GM19467 (cell line): ENCODE measurements around the gene TAF8.

Experiments
- ATAC-seq: cut with Tn5 transposase; IDR thresholded peaks from one replicate; pipeline ENCODE4 v1.9.1; 2021; ENCODE audit warnings: mild to moderate bottlenecking, moderate library complexity; ENCODE audit not compliant: unreplicated experiment

The TAF8 gene

DNA sequence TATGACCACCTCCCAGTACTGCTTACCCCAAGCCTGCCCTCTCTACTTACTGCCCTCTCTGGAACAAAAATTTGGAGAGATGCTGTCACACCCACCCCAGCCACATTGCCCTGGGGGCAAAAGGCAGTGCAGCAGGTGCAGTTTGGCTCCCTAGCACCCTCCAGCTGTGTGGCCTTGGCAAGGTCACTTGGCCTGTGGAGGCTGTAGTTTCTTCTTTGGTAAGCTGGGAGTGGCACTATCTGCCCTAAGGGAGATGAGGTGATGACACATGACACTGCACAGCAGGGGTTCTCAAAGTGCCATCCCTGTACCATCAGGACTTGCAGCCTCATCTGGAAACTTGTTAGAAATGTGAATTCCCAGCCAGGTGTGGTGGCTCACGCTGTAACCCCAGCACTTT, 44.8 kb downstream of the TAF8 start:
- ATAC-seq = no peak

DNA sequence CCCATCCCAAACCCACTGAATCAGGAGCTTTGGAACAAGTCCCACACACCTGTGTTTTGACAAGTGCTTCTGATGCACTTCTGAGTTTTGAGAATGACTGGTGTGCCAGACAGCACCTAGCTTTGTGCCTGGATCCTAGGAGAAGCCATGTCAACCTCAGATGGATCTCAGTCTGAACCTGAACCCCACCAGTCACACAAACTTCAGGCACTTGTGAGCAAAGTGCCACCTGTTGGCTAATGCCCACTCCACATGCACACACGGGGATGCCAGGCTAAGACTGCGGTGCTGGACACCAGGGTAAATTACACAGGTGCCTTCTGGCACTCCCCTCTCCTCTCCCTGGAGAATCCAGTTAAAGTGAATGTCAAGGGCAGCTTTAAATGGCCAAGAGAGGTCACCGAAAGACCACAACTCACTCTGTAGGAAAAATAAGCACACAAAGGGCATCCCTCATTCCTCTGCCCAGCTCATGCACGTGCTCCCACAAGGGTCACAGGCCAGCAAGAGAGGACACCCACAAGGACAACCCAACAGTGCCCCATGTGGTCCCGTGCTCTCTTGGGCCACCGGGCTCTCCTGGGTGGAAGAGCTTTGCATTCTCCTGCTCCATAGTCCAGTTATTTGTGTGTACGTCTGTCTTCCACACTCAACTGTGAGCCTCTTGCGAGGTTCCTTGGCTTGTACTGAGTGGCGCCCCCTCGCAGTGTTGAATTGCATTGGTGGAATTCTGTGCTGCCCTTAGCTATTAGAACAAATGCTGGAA, 45.6 kb downstream of the TAF8 start:
- ATAC-seq = no peak

DNA sequence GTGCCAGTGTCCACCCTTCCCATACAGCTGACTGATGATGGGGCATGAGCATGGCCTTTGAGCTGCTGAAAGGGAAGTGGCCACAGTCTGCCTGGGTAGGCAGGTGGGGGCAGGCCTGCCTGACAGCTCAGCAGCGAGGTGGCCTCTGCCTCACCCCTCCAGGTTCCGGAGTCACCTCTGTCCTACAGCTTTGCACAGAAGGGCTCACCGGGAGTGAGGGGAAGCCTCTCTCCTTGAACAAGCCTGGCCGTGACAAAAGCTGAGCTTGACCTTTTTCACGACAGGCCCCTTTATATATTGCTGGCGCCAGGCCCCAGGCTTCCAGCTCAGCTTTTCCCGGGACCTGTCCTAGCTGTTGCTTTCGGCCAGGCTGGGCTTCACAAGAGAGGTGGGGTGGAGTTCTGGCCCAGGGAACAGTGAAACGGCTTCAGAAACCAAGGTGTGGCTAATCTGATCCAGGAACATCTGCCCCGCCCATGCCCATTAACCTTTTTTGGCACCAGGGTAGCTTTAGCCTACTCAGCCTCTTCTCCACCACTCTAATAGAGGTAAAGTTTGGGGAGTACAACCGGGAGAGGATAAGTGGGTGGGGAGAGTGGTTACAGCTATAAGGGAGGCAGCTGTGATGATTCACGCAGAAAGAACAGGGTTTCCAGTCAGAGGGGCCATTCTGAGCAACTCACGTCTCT, 49.2 kb downstream of the TAF8 start:
- no peak for ATAC-seq

DNA sequence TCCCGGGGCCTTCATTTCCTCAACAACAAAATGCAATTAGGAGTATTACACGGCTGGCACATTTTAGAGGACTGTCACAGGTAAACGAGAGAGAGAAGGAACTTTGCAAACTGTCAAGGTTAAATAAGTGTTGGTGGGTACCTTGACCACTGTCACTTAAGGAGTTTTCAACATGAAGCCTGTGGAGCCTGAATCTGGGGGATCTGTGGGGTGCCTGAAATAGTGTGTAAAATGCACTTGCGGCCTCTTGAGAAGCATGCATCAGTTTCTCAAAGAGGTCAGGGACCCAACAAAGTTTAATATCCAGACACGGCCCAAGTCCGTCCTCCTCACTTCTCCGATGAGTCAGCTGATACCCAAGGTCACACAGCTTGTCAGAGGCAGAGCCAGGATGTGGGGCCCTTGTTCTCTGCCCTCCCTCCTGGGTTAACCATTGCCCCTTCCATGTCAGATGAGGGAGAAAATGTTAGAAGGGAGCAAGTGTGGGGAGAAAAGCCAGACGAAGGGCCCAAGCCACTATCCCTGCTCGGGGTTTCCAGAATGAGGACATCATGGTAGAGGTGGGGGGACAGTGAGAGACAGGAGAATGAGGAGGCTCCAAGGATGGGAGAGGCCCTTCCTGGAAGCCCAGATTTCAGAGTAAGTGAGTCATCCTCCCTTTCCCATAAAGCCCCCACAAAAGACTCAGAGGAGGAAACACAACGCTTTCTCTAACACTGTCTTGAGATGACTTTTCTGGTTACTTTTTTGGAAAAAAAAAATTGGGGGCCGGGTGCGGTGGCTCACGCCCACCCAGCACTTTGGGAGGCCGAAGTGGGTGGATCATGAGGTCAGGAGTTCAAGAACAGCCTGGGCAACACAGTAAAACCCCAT, 49.9 kb downstream of the TAF8 start:
- ATAC-seq = no peak

DNA sequence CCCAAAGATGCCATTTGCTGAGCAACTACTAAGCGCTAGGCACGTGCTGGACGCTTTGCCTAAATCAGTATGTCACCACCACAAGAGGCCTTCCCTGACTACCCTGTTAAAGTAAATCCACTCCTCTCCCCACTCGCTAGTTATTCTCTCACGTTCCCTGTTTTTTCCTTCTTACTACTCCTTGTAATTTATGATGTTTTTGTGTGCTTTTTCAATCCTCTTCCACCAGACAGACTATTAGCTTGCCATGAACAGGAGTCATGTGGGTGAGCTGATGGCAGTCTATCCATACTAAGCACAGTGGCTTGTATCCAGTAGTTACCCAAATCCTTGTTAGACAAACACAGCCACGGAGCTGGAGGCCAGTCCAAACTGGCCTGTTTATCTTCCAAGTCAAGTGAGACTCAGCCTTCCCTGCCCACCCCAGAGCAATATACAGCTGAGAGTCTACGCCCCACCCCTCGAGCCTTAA, 50.9 kb downstream of the TAF8 start:
- ATAC-seq = no peak

DNA sequence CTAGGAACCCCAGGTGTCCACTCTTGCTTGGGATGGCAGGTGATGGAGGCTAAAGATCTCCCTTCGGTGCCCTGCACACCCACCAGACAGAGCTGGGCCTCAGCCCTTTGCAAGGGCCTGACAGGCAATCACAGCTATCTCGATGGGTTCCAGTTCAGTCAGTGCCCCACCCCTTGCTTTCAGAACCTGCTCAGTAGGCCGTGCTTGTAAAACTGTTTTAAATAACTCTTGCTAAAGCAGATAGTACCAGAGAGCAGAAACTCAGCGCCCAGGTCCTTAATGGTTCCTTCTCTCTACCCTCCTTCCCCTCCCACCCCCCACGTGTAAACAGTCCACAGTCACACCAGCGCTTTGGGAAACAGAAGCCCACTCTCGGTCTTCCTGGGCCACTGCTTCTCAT, 52.9 kb downstream of the TAF8 start:
- no peak for ATAC-seq

DNA sequence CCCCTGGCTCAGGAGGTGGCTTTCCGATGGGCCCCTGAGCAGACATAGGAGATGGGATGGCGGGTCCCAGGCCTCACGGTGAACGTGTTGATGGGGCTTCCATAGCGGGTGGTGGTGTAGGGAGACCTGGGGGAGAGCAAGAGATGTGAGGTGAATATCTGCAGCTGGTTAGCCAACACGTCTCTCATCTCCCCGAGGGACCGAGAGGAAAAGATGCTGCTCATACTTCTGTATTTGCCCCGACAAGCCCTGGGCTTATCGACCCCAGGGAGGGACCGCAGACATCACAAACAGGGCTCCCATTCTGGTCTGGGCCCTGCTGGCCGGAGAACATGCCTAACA, 53.4 kb downstream of the TAF8 start:
- ATAC-seq = no peak

DNA sequence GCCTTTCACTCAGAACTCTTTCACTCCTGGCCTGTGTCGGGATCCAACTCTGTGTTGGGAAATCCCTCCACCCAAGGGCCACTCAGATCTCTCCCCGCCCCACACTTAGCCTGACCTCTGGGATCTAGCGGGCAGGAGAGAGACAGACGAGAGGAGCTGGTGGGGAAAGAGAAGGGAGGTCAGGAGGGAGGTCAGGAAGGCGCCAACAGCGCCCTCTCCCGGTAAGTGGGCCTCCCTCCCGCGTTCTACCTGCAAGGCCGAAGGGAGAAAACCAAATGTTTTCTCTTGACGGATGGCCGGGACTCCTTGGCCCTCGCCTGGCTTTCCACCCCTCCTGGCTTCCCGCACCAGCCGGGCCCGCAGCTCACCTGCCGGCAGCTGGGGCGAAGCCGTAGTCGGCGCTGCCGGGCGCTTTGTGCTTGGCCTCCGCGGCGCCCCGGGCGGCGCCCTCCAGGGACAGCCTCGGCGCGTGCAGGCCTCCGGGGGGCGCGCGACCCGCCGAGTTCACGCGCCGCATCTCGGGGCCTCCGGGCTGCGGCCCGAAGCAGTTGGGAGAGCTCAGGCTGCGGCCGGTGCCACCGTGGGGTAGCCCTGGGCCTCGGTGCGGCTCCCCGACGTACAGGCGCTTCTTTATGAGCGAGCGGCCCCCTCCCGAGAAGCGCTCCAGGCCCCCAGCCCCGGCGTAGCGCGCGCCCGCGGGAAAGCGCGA, 53.9 kb downstream of the TAF8 start:
- ATAC-seq = no peak

DNA sequence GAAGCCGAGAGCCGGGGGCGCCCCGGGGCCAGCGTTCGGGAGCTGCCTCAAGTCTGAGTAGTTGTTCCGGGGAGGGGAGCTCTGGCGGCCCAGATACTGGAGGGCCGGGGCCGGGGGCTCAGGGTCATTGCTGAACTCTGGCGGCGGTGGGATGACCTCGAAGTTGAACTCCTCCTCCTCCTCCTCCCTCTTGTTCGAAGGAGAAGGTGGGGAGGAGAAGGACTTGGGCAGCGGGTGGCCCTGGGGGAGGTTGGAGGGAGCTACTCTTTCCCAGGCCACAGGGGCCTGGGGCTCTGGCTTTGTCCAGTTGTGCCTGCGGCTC, 54.4 kb downstream of the TAF8 start:
- no peak for ATAC-seq

DNA sequence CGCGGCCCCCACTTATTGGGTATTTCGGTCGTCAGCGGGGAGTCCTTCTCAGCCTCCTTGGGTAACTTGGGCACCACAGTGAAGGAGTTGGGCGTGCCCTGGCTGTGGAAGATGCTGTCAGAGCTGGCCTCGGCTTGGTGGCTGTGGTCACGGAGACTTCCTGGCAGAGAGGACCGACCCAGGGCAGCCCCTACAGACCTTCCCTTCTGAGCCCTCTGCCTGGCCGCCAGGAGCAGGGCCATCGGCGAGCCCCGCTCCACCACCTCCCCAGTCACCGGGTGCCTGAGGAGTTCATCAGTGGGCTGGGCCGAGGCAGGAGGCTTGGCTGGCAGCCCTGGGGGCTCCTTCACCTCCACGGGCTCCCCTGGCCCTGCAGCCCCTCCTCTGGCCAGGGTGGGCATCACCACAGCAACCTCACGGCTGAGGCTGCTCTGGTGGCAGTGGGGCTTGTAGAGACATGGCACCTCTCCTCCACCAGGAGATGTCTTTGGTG, 54.9 kb downstream of the TAF8 start:
- ATAC-seq = no peak

DNA sequence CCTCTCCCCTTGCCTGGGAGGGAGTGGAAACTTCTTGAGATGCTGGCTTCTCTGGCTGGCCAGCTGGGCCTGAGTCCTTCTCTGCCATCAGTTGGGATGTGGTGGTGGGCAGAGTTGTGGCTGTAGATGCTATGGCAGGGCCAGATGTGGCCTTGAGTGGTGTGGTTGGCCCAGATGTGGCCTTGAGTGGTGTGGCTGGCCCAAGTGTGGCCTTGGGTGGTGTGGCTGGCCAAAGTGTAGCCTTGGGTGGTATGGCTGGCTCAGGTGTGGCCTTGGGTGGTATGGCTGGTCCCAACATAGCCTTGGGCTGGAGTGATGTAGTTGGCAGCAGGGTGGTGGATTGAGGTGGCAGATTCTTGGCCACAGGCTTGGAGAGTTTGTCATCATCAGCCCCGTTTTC, 55.4 kb downstream of the TAF8 start:
- no peak for ATAC-seq

DNA sequence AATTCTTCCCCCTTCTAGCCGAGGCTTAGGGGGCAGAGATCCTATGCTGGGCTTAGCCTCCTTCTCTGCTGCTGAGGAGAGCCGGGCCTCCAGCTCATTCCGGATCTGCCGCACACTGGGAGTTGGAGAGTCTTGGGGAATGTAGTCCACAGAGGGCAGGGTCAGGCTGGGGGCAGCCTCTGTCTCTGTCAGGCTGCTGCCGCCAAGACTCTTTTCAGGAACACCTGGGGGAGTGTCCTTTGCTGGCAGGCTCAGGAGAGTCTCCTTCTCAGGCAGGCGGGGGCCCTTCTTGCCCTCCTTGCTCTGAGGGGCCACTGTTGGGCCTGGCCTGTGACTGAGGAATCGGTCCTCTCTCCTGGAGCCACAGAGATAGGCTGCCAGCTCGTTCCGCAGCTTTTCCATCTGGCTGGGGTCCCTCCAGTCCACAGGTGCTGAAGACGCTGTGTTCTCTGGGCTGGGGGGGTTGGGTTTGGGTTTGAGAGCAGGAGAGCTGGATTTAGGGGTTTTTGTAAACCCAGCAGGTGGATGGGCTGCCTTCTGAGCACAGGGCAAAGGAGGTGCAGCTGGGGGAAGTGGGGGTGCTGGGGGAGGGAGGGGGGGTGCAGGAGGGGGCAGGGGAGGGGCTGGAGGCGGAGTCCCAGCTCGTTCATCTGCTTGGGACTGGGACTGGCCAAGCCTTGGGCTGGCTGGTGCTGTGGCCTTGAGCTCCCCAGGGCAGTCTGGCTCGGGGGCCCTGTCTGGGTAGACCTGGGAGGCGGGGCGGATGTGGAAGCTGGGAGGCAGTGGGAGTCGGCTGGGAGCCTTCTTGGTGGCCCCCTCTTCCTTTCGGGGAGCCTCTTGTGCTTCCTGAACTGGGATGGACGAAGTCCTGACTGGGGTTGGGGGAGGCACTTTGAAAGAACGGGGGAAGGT, 56.0 kb downstream of the TAF8 start:
- no peak for ATAC-seq

DNA sequence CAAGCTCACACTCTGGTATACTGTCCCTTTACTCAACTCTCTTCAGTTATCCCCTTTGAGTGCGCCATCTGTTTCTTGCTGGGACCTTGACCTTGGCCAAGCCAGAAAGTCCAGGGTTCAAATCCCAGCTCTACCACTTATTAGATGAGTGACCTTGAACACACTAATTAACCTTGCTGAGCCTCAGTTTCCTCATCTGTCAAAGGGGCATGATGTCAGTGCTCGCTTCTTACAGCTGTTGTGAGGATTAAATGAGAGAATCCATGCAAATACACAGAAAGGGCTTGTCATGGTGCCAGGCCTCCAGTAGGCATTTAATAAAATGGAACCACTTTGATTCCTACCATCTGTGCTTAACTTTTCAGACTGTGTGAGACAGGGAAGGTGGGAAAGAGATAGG, 57.7 kb downstream of the TAF8 start:
- no peak for ATAC-seq

DNA sequence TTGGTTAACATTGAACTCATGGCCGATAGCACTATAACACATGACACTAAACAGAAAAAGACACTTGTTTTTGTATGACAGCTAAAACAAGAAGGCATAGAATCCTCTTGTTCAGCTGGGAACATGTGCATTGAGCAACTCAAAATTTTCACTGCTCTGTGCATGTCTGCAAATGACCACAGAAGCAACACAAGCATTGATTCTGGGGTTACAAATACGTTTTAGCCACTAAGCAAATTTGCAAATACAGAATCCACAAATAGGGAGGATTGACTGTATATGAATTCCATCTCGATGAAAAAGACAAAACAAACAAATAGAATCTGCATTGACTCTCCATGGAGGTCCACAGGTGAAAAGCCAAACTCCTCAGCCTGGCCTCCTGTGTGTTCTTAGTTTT, 60.4 kb downstream of the TAF8 start:
- ATAC-seq = no peak

DNA sequence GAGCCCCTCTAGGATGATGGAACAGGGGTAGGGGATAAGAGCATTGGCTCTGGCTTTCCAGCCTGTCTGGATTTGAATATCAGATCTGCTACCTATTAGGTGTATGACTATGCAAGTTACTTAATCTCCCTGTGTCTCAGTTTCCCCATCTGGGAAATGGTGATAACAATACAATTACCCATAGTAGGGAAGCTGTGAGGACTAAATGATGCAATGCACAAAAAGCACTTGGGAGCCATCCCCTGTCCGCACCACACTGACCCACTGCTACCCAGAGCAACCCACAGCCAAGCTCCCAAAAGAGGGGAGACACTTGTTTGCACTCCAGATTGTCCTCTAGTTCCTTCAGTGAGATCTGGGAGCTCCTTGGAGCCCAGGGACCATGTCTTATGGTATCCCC, 62.0 kb downstream of the TAF8 start:
- no peak for ATAC-seq

DNA sequence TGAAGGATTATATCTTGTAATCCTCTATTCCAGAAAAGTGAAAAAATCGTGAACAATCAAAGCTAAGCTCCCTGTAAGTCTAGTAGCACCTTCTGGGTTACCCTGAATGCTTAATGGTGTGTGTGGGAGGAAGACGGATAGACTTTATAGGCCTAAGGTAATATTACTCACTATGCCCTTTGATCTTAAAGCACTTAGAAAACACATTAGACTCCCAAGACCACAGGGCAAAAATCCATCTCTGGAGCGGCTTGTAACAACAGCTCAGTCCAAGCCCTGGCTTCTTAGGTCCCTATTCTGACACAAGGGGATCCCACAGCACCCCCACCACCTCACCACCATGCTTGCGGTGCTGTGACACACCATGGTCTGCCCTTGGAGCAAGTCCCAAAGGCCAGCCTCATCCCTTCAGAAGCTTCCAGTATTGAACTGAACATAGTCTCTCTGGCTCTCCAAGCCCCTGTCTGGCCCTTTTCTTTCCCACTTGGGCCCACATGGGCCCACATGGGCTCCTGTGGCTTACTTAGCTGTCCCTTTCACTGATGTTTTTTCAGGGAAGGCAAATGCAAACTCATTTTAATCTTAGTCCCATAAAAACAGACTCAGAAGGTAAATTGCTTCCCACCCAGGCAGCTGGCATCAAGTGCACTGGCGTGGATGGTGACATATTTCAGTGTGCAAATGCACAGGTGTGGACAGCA, 63.8 kb downstream of the TAF8 start:
- ATAC-seq = no peak

DNA sequence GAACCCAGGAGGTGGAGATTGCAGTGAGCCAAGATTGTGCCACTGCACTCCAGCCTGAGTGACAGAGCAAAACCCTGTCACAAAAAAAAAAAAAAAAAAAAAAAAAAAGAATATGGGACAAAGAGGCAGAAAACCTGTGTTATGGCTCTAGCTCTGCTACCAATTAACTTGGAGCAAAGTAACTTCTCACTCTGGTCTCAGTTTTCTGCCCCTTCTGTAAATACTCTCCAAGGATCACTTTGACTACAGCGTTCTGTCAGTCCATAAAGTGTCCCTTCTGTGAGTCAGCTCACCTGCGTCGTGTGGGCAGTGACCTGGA, 67.5 kb downstream of the TAF8 start:
- ATAC-seq = no peak

DNA sequence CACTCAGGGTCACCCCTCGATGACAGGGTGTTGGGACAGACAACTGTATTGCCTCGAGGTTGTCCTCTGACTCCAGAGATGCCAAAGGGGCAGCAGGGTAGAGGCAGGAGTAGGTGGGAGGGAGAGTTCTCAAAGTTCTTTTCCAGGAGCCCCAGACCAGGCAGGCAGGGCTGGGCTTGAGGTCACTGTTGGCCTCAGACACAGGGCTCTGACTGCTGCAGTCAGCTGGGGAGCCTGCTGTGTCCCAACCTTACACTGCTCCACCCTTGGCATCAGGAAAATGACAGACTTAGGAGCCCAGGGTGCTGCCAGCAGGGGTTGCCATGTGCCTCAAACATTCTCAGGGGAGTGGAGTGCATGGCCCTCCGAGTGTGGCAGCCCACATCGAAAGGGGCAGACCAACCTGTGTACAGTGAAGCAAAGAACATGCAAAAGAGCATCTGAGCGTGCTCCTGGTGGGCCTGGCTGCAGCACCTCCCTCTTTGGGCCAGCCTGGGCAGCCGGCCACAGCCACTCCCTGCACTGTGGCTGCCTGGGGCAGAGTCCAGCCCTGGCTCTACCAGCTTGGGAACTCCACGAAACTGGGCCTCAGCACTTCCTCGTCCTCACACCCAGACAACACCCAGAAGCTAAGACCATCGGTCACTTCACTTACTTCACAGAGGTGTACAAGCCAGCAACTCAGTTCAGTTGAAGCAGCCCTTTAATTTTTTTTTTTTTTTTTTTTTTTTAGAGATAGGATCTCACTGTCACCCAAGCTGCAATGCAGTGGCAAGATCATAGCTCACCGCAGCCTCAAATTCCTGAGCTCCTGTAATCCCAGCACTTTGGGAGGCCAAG, 68.1 kb downstream of the TAF8 start:
- no peak for ATAC-seq
